ENCODE data around the gene DDIT3. TPM values are rescaled to one million over a fixed set of nuclear protein-coding genes. Genes with fewer than 3 reads are reported as not detected.

The DDIT3 gene
- total and polyA plus RNA-seq, 2 of the 4 experiments (the other 2 are of a cell fraction) = 19.4 to 54.4 TPM

GRCh38 chr12:57472391-57472790 lies 47.9 kb downstream of the DDIT3 start:
- Histone ChIP-seq H3K9me3 (ENCODE audit: control insufficient read depth, insufficient read depth, low read length) (no peaks in the 10 kb centered on the region; the same call in 1 of the 2 replicates), H3K18ac (ENCODE audit: low read depth, low read length) (no peak overlapping the region), H2AK5ac (ENCODE audit: low read depth, low read length) (no peak overlapping the region), H3K27me3 (ENCODE audit: control insufficient read depth, insufficient read depth, low read length) (peaks cover 58% of the 10 kb centered on the region), H4K8ac (ENCODE audit: low read depth in 2 of 2, low read length in 2 of 2) (no peak overlapping the region), H2BK5ac (ENCODE audit: low read depth, low read length, poor library complexity, severe bottlenecking) (no peak overlapping the region), H3K14ac (replicated peaks; ENCODE audit: low read depth, low read length) (no peak overlapping the region), H3K4me3 (ENCODE audit: insufficient read depth, low read depth, low read length) (no peak overlapping the region), H3K9ac (ENCODE audit: low read depth, low read length) (no peak overlapping the region), H3K4me2 (ENCODE audit: low read depth, low read length) (no peak overlapping the region), H3K9me1 (ENCODE audit: insufficient read depth, low read length) (no peaks in the 10 kb centered on the region), H3K36me3 (ENCODE audit: control insufficient read depth, insufficient read depth, low read length) (no peaks in the 10 kb centered on the region), H3K79me1 (ENCODE audit: low read depth in 1 of 2, low read length in 2 of 2) (no peaks in the 10 kb centered on the region), H3K4me1 (ENCODE audit: control insufficient read depth, insufficient read depth, low read length) (0 out of 2 replicates have a peak, but pooled peaks cover 2% of the 10 kb centered on the region), H2BK15ac (ENCODE audit: low read depth, low read length) (no peak overlapping the region), H2BK120ac (ENCODE audit: low read depth, low read length) (no peak overlapping the region), H4K91ac (ENCODE audit: insufficient read depth, low read depth, low read length) (no peak overlapping the region), H4K20me1 (ENCODE audit: insufficient read depth, low read length) (no peaks in the 10 kb centered on the region), H2AFZ (replicated peaks; ENCODE audit: low read length, poor library complexity) (no peak overlapping the region), H3K27ac (ENCODE audit: insufficient read depth, low read length) (no peak overlapping the region), H3K23ac (ENCODE audit: low read depth, low read length) (no peak overlapping the region), H2BK20ac (ENCODE audit: low read depth, low read length) (no peak overlapping the region), H4K5ac (ENCODE audit: low read depth, low read length) (no peak overlapping the region), H2AK9ac (replicated peaks; ENCODE audit: low read depth, low read length, poor library complexity) (no peak overlapping the region), H3K4ac (ENCODE audit: low read depth, low read length) (no peak overlapping the region), H3K56ac (ENCODE audit: extremely low read depth, insufficient read depth, low read length) (no peak overlapping the region)
- CTCF ChIA-PET = no interaction called here
- BruUV-seq (replicated peaks) = no TSS peak
- dilution Hi-C loops (cut with HindIII; ENCODE audit: low sequenced_read_pairs, unreplicated experiment) (no loop called here), in situ Hi-C loops (cut with MboI; ENCODE audit: low sequenced_read_pairs) (no loop called here), intact Hi-C loops (cut with micrococcal nuclease) (no loop called here)
- WGBS, 2 experiments (ENCODE audit: extremely low coverage in 2 of 2, insufficient read length in 1 of 2) = no CpG with 5 or more reads among the region's 3 CpGs
- TF ChIP-seq POLR2A (IDR thresholded peaks at IDR 0.05; ENCODE audit: low read depth, low read length) (no peak), MAFK (IDR thresholded peaks at IDR 0.05; ENCODE audit: low read depth, low read length) (no peak), MXI1 (IDR thresholded peaks at IDR 0.05; ENCODE audit: borderline replicate concordance, low read depth, low read length) (no peak), NFE2L2 (IDR thresholded peaks at IDR 0.05; ENCODE audit: low read depth, low read length) (no peak), RCOR1 (IDR thresholded peaks at IDR 0.05; ENCODE audit: insufficient replicate concordance, low read length) (no peak), RFX5 (IDR thresholded peaks at IDR 0.05; ENCODE audit: low read depth, low read length) (no peak), USF2 (IDR thresholded peaks at IDR 0.05; ENCODE audit: low read depth, low read length) (no peak), SMC3 (IDR thresholded peaks at IDR 0.05; ENCODE audit: low read depth, low read length) (no peak), CEBPB (IDR thresholded peaks at IDR 0.05; ENCODE audit: low read depth, low read length) (no peak), RAD21 (IDR thresholded peaks at IDR 0.05; ENCODE audit: low read length) (no peak), BHLHE40 (IDR thresholded peaks at IDR 0.05; ENCODE audit: low read depth, low read length) (no peak), FOS (IDR thresholded peaks at IDR 0.05; ENCODE audit: low read depth, low read length) (no peak), CHD1 (IDR thresholded peaks at IDR 0.05; ENCODE audit: low read depth, low read length) (no peak)
- TF ChIP-seq, protein P1, sequence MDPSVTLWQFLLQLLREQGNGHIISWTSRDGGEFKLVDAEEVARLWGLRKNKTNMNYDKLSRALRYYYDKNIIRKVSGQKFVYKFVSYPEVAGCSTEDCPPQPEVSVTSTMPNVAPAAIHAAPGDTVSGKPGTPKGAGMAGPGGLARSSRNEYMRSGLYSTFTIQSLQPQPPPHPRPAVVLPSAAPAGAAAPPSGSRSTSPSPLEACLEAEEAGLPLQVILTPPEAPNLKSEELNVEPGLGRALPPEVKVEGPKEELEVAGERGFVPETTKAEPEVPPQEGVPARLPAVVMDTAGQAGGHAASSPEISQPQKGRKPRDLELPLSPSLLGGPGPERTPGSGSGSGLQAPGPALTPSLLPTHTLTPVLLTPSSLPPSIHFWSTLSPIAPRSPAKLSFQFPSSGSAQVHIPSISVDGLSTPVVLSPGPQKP (IDR thresholded peaks at IDR 0.05; ENCODE audit: borderline replicate concordance, low read depth, low read length) = no peak
- TF ChIP-seq, protein P2, sequence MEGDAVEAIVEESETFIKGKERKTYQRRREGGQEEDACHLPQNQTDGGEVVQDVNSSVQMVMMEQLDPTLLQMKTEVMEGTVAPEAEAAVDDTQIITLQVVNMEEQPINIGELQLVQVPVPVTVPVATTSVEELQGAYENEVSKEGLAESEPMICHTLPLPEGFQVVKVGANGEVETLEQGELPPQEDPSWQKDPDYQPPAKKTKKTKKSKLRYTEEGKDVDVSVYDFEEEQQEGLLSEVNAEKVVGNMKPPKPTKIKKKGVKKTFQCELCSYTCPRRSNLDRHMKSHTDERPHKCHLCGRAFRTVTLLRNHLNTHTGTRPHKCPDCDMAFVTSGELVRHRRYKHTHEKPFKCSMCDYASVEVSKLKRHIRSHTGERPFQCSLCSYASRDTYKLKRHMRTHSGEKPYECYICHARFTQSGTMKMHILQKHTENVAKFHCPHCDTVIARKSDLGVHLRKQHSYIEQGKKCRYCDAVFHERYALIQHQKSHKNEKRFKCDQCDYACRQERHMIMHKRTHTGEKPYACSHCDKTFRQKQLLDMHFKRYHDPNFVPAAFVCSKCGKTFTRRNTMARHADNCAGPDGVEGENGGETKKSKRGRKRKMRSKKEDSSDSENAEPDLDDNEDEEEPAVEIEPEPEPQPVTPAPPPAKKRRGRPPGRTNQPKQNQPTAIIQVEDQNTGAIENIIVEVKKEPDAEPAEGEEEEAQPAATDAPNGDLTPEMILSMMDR (conservative IDR thresholded peaks at IDR 0.05; ENCODE audit: low read depth, low read length) = no peak
- DNase-seq = no peak
- no peak for ATAC-seq (ENCODE audit: low read depth)
- POLR2A ChIA-PET (ENCODE audit: unreplicated experiment) = no interaction called here

Data from IMR-90 (cell line).